Kidney epithelial cell (primary cell): ENCODE results near the gene ASAP2. TPM values are rescaled to one million over a fixed set of nuclear protein-coding genes. Genes with fewer than 3 reads are reported as not detected.

Experiments
- DNase-seq: peaks from one replicate; pipeline ENCODE4 v3.0.0-alpha.2; 2010; ENCODE audit warnings: low read depth
- H3K27me3 ChIP-seq: 2 replicates; pipeline ENCODE4 v1.6.0; 2011; ENCODE audit warnings: low read length; ENCODE audit not compliant: control insufficient read depth, insufficient read depth
- H3K36me3 ChIP-seq: 2 replicates; pipeline ENCODE4 v1.5.1; 2011; ENCODE audit warnings: low read length; ENCODE audit not compliant: control insufficient read depth, insufficient read depth
- H3K4me3 ChIP-seq: 2 replicates; pipeline ENCODE4 v1.5.1; 2011; ENCODE audit warnings: low read depth, mild to moderate bottlenecking, control low read depth, low read length
- CTCF ChIP-seq: IDR thresholded peaks from 2 replicates; pipeline ENCODE4 v1.5.1; 2011; ENCODE audit warnings: mild to moderate bottlenecking, moderate library complexity, low read length, control low read depth, inconsistent platforms; ENCODE audit not compliant: insufficient read depth, poor library complexity, severe bottlenecking
- total RNA-seq: library from RNA; depleted of rRNA; stranded (reverse); fragments of >200 nt; gene quantifications from 2 replicates; pipeline ENCODE4 v1.2.3, GENCODE V29; 2015

ASAP2 gene
- total RNA-seq, 1 donor from 2014 or later: 42.2 TPM

GRCh38 chr2:9164112-9164608 is 42.5 kb upstream of the ASAP2 start:
- H3K4me3 ChIP-seq: no peak overlapping the region
- H3K27me3 ChIP-seq: no peaks in the 10 kb centered on the region
- TF ChIP-seq CTCF: no peak
- H3K36me3 ChIP-seq: no peaks in the 10 kb centered on the region
- DNase-seq: no peak

- no peak overlapping the region for H3K4me3 ChIP-seq
- H3K27me3 ChIP-seq: no peaks in the 10 kb centered on the region
- H3K36me3 ChIP-seq: no peaks in the 10 kb centered on the region
- DNase-seq: no peak
- TF ChIP-seq CTCF: no peak
Measured at GRCh38 chr2:9165625-9166024, 41.0 kb upstream of the ASAP2 start.

- H3K27me3 ChIP-seq: no peaks in the 10 kb centered on the region
- DNase-seq: no peak
- TF ChIP-seq CTCF: no peak
- H3K4me3 ChIP-seq: no peak overlapping the region
- H3K36me3 ChIP-seq: no peaks in the 10 kb centered on the region
Measured at GRCh38 chr2:9166579-9167377, 39.8 kb upstream of the ASAP2 start.

- H3K4me3 ChIP-seq: no peak overlapping the region
- no peak for TF ChIP-seq CTCF
- DNase-seq: no peak
- no peaks in the 10 kb centered on the region for H3K36me3 ChIP-seq
- no peaks in the 10 kb centered on the region for H3K27me3 ChIP-seq
Measured at GRCh38 chr2:9167718-9168657, 38.6 kb upstream of the ASAP2 start.

- no peak overlapping the region for H3K4me3 ChIP-seq
- H3K27me3 ChIP-seq: no peaks in the 10 kb centered on the region
- no peak for TF ChIP-seq CTCF
- DNase-seq: no peak
- H3K36me3 ChIP-seq: no peaks in the 10 kb centered on the region
Measured at GRCh38 chr2:9168821-9169221, 37.8 kb upstream of the ASAP2 start.
